ENCODE data around the gene GOLM1.

Gene GOLM1

GRCh38 chr9:86075132-86076109 is 23.9 kb downstream of the GOLM1 start:
- DNase-seq (ENCODE audit: low spot score): no peak
- in situ Hi-C loops (cut with MboI; ENCODE audit: low pct_unique_long_range_greater_than_20kb, low sequenced_read_pairs, unreplicated experiment): no loop called here
- no peak for TF ChIP-seq CTCF (IDR thresholded peaks at IDR 0.05; ENCODE audit: extremely low read depth, insufficient read depth, missing control alignments)

DNA sequence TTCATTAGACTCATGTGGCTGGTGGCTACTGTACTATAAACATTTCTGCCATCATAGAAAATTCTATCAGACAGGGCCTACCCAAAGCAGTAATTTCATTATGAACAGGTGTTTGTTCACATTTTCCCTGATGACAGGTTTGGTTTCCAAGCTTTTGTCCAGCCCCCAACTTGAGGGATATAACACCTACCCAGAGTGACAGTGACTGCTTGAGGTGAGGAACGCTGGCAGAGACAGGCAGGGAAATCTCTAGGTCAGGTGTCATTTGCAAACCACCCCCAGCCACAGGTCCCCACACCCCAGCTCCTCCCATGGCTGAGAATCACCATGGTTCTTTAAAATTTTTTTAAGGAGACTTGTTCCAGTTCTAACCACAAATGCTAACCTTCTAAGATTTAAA is 25.5 kb downstream of the GOLM1 start:
- no peak for TF ChIP-seq CTCF (IDR thresholded peaks at IDR 0.05; ENCODE audit: extremely low read depth, insufficient read depth, missing control alignments)
- in situ Hi-C loops (cut with MboI; ENCODE audit: low pct_unique_long_range_greater_than_20kb, low sequenced_read_pairs, unreplicated experiment): no loop called here
- DNase-seq (ENCODE audit: low spot score): no peak

DNA sequence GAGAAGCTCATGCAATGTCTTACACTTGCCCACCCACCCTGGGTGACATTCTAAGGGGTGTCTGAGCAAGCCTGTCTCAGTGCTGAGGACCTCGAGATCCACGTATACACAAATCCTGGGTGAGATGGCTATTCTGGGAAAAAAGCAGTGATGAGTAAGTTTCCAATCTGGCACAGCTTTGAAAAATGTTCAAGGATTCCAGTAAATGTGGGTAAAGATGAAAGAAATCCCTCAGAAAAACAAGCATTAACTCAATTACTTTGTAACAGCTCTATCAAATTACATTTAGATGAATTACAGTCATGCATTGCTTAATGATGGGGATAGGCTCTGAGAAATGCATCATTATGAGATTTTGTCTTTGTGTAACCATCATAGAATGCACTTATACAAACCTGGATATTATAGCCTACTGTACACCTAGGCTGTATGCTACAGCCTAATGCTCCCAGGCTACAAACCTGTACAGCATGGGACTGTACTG is 26.9 kb downstream of the GOLM1 start:
- in situ Hi-C loops (cut with MboI; ENCODE audit: low pct_unique_long_range_greater_than_20kb, low sequenced_read_pairs, unreplicated experiment): no loop called here
- TF ChIP-seq CTCF (IDR thresholded peaks at IDR 0.05; ENCODE audit: extremely low read depth, insufficient read depth, missing control alignments): no peak
- DNase-seq (ENCODE audit: low spot score): no peak

DNA sequence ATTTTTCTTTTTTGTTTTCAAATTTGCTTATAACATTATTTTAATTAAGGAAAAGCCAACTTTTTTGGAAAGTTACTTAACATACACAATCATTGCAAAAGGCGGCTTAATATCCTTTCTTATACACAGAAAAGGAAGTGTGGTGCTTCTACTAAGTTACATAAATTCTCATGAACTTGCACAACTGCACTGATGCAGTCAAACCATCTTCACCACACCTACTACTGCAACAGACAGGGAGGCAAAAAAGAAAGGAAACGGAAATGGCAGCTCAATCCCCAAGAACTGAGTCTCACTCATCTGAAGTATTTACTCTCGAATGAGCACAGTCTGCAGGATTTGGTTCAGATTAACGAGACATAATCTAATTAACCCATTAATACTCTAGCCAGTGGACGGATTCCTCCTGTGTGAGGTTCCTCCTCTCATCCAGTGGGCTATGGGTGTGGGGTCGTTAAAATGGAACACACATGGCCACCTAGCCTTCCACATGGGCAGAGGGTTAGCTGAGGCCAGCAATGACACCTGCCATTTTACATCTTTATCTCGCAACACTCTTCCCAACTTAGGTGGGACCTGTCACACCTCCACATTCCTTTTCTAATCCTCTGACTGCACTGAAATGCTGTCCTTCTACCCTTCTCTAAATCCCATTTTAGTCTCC is 30.0 kb downstream of the GOLM1 start:
- no peak for TF ChIP-seq CTCF (IDR thresholded peaks at IDR 0.05; ENCODE audit: extremely low read depth, insufficient read depth, missing control alignments)
- DNase-seq (ENCODE audit: low spot score): no peak
- in situ Hi-C loops (cut with MboI; ENCODE audit: low pct_unique_long_range_greater_than_20kb, low sequenced_read_pairs, unreplicated experiment): no loop called here

DNA sequence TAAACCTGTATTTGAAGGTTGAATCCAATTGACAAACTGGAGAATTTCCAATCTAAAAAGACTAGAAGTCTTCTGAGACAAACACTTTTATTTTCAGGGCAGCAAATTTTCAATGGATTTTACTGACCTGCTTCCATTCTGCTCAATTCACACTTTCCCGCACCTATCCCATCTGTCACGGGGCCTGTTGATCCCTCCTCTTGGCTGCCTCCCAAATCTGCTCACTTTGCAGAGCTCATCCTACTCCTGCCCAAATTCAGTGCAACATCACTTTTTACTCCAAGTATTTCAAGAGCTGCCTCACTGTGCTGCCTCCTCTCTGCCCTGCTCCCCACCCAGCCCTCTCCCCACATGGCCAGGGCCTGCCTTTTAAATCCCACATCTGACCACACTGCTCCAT is 35.1 kb downstream of the GOLM1 start:
- no peak for TF ChIP-seq CTCF (IDR thresholded peaks at IDR 0.05; ENCODE audit: extremely low read depth, insufficient read depth, missing control alignments)
- no peak for DNase-seq (ENCODE audit: low spot score)
- in situ Hi-C loops (cut with MboI; ENCODE audit: low pct_unique_long_range_greater_than_20kb, low sequenced_read_pairs, unreplicated experiment): no loop called here

GRCh38 chr9:86062845-86063693 is 36.3 kb downstream of the GOLM1 start:
- TF ChIP-seq CTCF (IDR thresholded peaks at IDR 0.05; ENCODE audit: extremely low read depth, insufficient read depth, missing control alignments): no peak
- in situ Hi-C loops (cut with MboI; ENCODE audit: low pct_unique_long_range_greater_than_20kb, low sequenced_read_pairs, unreplicated experiment): no loop called here
- DNase-seq (ENCODE audit: low spot score): no peak

Data from GM13977 (cell line).